Thyroid gland (tissue), 4 donors: Measurements from ENCODE around the gene DUSP28.
A peak's percentile ranks its signal among the peaks of the same experiment; 100 is the strongest.

Source experiments
- CTCF ChIP-seq, 6 experiments: fragments of 200-600 bp in 3 of 6; fragments of 450-650 bp in 3 of 6; sonication (generic) in 3 of 6; IDR thresholded peaks; one replicate each; pipeline ENCODE4 v1.5.1; 2016 to 2019; ENCODE audit warnings: antibody characterized with exemption in 6 of 6, mild to moderate bottlenecking in 2 of 6, inconsistent platforms in 1 of 6, moderate library complexity in 1 of 6
- POLR2A ChIP-seq, 2 donors: fragments of 450-650 bp; IDR thresholded peaks; one replicate each; pipeline ENCODE4 v1.6.1; 2017; ENCODE audit warnings: antibody characterized with exemption in 2 of 2, mild to moderate bottlenecking in 2 of 2, moderate library complexity in 1 of 2

GRCh38 chr2:240513549-240514287, 46.4 kb upstream of the DUSP28 start:
- TF ChIP-seq CTCF (IDR thresholded peaks at IDR 0.05) = peak; percentile 34 to 78 (median 68)
- no peak for TF ChIP-seq POLR2A (IDR thresholded peaks at IDR 0.05)
